NK-92 treated with Interleukin-12 subunit alpha and Interleukin-12 subunit beta, amount 100 ng/mL, for 24 hours (cell line): ENCODE results near the gene RBBP8NL.
"Not testable (repeated sequence)": the region's sequence is repeated elsewhere in the genome, so short reads cannot be mapped to it uniquely, and the experiment has no call there.

Source experiments
- DNase-seq: peaks from one replicate; lab custom pipeline; 2025; lab: John Stamatoyannopoulos, UW

The RBBP8NL gene

DNA sequence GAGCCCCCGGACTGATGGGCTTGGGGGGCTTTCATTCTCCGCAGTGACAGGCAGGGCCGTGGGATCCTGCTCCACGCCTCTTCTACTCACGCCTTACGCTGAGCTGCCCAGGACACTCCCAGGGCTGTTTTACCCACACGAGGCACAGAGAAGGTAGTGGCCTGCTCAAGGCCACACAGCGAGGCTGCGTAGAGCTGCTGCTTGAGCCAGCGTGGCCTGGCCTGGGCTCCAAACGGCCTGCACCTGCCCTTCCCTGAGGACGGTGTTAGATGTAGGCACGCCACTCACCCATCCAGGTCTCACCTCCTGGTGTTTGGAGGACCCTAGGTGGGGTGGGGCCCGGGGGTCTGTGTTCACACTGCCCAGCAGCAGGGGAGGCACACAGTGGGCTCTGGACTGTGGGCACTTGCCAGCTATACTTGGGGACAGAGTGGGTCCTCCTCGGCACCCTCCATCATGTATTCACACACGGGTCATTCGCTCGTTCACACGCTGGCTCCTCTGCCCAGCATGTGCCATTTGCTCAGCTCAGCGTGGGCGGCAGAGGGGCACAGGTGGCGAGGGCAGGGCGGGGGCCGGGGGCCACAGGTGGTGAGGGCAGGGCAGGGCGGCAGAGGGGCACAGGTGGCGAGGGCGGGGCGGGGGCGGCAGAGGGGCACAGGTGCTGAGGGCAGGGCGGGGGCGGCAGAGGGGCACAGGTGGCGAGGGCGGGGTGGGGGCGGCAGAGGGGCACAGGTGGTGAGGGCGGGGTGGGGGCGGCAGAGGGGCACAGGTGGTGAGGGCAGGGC lies 18.4 kb upstream of the RBBP8NL start:
- DNase-seq: no peak

GRCh38 chr20:62444286-62444685 lies 16.9 kb upstream of the RBBP8NL start:
- DNase-seq: no peak

GRCh38 chr20:62441987-62442539 lies 14.7 kb upstream of the RBBP8NL start:
- no peak for DNase-seq

DNA sequence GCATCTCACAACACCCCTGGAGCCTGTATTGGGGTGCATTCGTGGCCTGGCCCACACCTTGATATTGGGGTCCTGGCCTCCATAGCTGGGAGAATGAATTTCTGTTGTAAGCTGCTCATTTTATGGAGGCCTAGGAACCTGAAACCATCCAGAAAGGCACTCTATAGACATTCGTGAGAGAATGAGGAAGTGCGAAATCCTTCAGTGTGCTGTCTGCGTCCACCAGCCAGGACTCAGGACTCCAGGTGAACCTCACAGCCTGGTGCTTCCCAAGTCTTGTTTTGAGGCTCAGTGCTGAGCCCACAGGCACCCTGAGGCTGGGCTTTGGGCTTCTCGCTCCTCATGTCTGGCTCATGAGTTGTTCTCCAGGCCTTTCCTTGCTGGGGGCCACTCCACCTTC lies 11.9 kb upstream of the RBBP8NL start:
- no peak for DNase-seq

DNA sequence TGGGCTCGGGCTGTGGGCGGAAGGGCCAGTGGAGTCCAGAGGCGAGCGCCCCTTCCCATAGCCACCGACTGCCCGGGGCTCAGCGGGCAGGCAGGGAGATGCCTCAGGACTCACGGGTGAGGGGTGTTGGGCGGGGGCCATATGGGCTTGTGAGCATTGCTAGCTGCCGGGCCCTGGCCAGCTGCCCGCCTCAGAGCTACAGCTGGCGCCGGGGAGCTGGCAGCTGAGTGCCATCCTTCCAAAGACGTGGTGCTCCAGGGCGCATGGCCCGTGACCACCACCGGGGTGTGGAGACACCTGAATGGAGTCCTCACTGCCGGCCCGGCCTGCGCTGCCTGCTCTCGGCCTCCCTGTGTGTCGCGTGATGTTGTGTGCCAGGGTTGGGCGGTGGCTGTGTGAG lies 10.6 kb upstream of the RBBP8NL start:
- DNase-seq: no peak

GRCh38 chr20:62437496-62437895 lies 10.2 kb upstream of the RBBP8NL start:
- DNase-seq: no peak

DNA sequence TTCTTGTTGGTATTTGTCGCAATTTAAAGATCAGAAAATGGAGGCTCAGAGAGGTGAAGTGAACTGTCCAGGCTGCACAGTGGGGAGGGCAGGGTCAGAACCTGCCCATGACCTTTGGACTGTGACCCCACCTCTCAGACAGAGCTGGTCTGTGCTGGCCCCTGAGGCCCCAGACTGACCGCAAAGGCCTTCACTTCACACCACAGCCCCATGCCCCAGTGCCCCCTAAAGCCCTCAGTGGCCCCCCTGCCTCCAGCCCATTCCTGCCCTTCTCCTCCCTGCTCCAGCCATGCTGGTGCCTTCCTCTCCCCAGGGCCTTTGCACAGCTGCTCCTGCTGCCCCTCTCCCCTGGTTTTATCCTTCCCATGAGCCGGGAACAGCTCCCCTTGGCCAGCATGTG lies 9.4 kb upstream of the RBBP8NL start:
- DNase-seq: no peak

DNA sequence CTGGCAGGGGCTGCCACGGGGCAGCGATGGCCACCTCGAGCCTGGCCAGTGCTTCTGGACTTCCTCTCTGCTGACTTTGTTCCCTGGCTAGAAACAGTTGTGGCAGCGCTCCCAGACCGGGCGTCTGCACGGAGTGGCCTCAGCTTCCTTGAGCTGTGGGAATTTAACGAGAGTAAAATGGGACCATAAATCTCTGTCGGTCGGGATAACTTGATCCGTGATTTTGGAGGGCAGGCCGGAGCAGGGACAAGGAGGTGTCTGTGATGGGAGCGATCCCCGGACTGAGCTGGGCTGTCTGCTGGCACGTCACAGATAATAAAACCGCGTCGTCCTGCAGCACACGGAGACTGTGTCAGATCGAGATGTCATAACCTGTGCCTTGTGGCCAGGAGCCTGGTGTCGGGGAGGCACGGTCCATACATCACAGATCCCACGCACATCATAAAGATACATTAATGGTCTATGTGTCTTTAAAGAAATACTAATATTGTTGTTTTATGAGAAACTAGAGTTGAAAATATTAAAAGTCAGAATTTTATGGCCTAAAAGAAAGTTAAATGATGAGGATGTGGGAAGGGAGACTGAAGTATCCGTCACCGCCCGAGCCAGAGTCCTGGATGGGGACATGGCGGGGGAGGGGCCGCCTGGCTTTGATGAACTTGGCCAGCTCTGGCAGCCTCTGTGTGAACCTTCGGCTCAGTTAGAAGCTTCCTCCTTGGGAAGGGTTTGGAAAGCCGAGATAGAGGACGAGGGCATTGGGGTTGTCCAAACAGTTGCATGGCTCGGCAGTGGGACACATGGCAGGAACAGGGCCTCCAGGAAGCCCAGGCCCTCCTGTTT lies 6.5 kb upstream of the RBBP8NL start:
- no peak for DNase-seq

DNA sequence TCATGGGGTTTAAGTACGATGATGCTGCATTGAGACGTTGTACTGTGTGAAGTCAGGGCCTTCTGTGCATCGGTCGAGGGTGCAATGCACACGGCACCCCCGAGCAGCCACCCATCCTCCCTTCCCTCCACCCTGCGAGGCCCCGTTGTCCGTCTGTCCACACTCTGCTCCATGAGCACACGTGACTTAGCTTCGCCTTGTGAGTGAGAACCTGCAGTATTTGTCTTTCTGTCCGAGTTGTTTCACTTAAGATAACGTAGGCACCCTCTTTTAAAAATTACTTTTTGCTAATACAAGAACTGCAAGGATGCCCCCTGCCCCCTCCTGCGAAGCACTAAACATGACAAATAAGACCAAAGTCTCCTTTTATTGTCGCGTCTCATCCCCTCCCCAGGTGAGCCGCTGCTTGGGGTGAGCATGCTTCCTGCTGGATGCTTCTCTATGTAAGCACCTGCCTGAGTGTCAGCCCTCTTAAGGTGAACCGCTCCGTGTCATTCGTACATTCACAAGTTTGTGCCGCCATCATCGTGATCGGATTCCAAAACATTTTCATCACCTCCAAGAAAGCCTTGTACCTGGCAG lies 3.6 kb upstream of the RBBP8NL start:
- no peak for DNase-seq

DNA sequence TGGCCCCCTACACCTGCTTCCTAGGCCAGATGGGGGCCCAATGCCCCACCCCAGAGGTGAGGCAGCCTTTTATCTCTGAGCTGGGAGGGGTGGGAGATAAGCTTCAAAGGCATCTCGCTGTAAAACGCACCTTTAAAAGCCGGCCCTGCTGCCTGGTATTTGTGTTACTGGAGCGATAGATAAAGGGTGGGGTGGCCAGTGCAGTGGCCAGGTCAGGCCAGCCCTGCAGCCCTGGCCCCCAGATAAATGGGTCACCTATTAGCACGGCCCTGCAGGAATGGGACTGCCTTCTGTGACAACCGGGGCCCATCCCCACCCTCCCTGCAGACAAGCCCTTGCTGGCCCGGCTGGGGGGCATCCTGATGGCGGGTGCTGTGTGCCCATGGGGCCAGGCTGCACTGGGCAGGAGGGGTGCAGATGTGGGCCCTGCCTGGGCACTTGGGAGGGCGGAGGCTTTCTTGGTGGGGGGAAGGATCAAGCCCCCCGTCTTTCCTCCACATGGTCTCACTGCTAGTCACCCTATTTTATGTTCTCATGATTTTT lies 3.0 kb upstream of the RBBP8NL start:
- DNase-seq: no peak

- DNase-seq: no peak
Measured at GRCh38 chr20:62429455-62430310, 2.3 kb upstream of the RBBP8NL start.

- DNase-seq: no peak
Measured at GRCh38 chr20:62428396-62429295, 1.3 kb upstream of the RBBP8NL start.

DNA sequence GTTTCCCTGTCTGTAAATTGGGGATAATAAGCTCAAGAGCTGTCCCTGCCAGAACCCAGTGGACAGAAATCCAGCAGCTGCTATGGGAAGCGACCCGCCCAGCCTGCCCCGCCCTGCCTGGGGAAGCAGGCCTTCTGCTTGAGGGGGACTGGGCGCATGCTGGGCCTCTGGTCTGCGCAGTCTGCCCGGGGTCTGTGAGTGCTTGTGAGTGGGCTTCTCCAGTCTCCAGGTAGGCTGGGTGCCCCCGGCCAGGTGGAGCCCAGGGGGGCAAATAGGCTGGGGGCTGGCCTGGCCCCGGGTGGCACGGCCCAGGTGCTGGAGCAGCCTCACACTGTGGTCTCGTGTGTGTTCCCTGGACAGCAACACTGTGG lies 648 bp upstream of the RBBP8NL start:
- DNase-seq: no peak

DNA sequence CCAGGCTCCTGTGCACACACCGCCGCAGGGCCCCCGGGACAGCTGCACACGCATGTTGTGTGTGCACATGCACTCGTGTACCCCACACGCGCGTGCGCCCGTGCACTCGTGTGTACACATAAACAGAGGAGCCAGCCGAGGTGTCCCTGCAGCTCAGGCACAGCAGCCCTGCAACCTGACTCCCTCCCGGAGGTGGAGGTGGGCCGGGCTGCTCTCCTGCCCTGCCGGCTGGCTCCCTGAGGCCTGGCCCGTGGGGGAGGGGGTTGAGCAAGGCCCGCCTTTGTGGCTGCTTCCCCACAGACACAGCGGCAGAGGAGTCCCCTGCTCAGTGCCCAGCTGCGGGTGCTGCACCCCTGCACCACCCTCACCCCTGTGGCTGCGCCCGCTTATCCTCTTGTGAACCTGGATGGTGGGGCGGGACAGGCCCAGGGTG lies 624 bp downstream of the RBBP8NL start:
- no peak for DNase-seq

GRCh38 chr20:62426059-62426348 lies 1.3 kb downstream of the RBBP8NL start:
- not testable (repeated sequence) for DNase-seq

DNA sequence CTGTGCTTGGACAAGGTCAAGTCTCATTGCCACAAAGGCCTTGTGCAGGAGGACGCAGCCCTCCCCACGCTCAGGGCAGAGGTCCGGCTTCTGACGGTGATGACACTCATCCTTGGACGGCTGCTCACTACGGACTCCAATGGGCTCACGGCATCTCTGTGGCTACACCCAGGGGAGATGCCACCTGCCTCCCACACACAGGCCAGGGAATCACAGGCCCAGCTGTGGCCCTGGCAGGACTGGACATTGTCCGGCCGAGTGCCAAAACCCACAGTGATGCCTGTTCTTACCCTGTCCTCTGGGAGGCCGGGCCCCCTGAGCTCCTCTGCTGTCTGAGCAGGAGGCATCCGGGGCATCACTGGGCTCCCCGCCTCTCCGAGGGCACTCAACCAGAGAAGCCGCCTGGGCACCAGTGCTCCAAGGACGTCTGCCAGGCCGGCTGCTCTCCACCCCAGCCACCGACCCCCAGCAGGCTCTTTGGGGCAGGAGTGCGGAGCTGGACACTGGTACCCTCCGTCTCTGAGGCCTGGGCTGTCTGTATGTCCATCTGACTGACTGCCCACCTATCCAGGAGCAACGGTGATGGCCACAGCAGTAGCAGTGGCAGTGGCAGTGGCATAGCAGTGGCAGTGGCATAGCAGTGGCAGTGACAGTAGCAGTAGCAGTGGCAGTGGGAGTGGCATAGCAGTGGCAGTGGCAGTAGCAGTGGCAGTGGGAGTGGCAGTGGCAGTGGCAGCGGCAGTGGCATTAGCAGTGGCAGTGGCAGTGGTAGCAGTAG lies 1.9 kb downstream of the RBBP8NL start:
- no peak for DNase-seq

GRCh38 chr20:62424249-62425107 lies 2.9 kb downstream of the RBBP8NL start:
- no peak for DNase-seq

DNA sequence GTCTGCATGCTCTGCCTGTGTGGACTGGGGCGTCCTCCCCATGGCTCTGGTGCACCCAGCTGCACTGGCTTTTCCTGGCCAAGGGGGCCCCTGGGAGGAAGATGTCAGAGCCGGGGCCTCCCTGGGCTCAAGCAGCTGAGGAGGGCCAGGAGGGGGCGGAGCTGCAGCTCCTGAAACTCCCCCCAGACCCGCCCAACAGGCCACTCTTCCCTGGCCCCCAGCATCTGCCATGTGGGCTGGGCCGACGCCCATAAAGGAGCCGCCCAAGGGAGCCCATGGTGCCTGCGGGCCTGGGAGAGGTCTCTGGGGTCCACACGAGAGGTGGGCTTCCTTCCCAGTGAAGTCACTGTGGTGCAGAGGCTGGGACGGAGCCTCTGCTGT lies 4.0 kb downstream of the RBBP8NL start:
- no peak for DNase-seq
